Spleen (tissue), 11 donors: ENCODE results near the gene ARPIN. TPM values are rescaled to one million over a fixed set of nuclear protein-coding genes. Genes with fewer than 3 reads are reported as not detected.

ENCODE experiments used
- DNase-seq: peaks from one replicate; pipeline ENCODE4 v3.0.0-alpha.2; 2020
- H3K27ac ChIP-seq, 8 donors: fragments of 200-600 bp; sonication (generic) in 7 of 8; 1 replicate in 4 of 8; 2 replicates in 4 of 8; pipeline versions ENCODE4 v1.5.0 to v1.8.0; 2016 to 2021; ENCODE audit warnings: inconsistent platforms in 4 of 8, mild to moderate bottlenecking in 4 of 8, moderate library complexity in 1 of 8
- H3K27me3 ChIP-seq, 7 donors: fragments of 200-600 bp; sonication (generic) in 6 of 7; replicated peaks in 1 of 7; 1 replicate in 4 of 7; 2 replicates in 3 of 7; pipeline versions ENCODE4 v1.5.0 to v1.8.0; 2016 to 2021; ENCODE audit warnings: inconsistent platforms in 3 of 7, mild to moderate bottlenecking in 1 of 7
- H3K36me3 ChIP-seq, 6 donors: fragments of 200-600 bp; sonication (generic) in 5 of 6; 1 replicate in 4 of 6; 2 replicates in 2 of 6; pipeline versions ENCODE4 v1.5.0 to v1.8.0; 2016 to 2021; ENCODE audit warnings: inconsistent platforms in 2 of 6
- H3K4me1 ChIP-seq, 6 donors: fragments of 200-600 bp; sonication (generic) in 5 of 6; 1 replicate in 3 of 6; 2 replicates in 3 of 6; pipeline versions ENCODE4 v1.5.0 to v1.8.0; 2016 to 2021; ENCODE audit warnings: inconsistent platforms in 3 of 6
- H3K4me3 ChIP-seq, 8 donors: fragments of 200-600 bp; sonication (generic) in 7 of 8; 1 replicate in 4 of 8; 2 replicates in 4 of 8; pipeline versions ENCODE4 v1.5.0 to v1.8.0; 2016 to 2021; ENCODE audit warnings: inconsistent platforms in 4 of 8, mild to moderate bottlenecking in 4 of 8, moderate library complexity in 2 of 8
- H3K9me3 ChIP-seq, 8 donors: fragments of 200-600 bp; sonication (generic) in 7 of 8; 1 replicate in 4 of 8; 2 replicates in 4 of 8; pipeline versions ENCODE4 v1.5.0 to v1.8.0; 2016 to 2021; ENCODE audit warnings: inconsistent platforms in 4 of 8
- CTCF ChIP-seq, 11 experiments: fragments of 200-600 bp in 7 of 11; fragments of 450-650 bp in 4 of 11; sonication (generic) in 4 of 11; IDR thresholded peaks in 8 of 11; conservative IDR thresholded peaks in 3 of 11; 1 replicate in 7 of 11; 2 replicates in 4 of 11; pipeline versions ENCODE4 v1.4.0 to v1.8.0; 2016 to 2021; ENCODE audit warnings: antibody characterized with exemption in 11 of 11, inconsistent platforms in 4 of 11, mild to moderate bottlenecking in 1 of 11
- POLR2A ChIP-seq, 3 donors: fragments of 450-650 bp; IDR thresholded peaks; one replicate each; pipeline ENCODE4 v1.5.1; 2017; ENCODE audit warnings: antibody characterized with exemption in 3 of 3, mild to moderate bottlenecking in 1 of 3
- POLR2AphosphoS5 ChIP-seq, 3 donors: sonication (generic); formaldehyde crosslinking; IDR thresholded peaks; one replicate each; pipeline ENCODE4 v1.5.1; 2017; ENCODE audit warnings: antibody characterized with exemption in 3 of 3
- WGBS, 5 donors: extraction: QIAGEN DNeasy Blood & Tissue Kit in 3 of 5; methylation state at CpG; one replicate each; pipeline versions ENCODE4 v1.1.5 to v1.1.7; 2013 to 2018; 5-methylcytosine and 5-hydroxymethylcytosine counted together
- intact Hi-C: fragments of 100-400 bp; cut with DNase I; formaldehyde crosslinking; loops from one replicate; pipeline ENCODE4 v1.15.0; 2023; ENCODE audit warnings: low total_unique reads
- polyA plus RNA-seq, 3 donors: library from polyadenylated mRNA; stranded (reverse); fragments of 200-250 nt; gene quantifications; one replicate each; pipeline ENCODE4 v1.2.1, GENCODE V29; 2013
- total RNA-seq, 7 donors: library from RNA; depleted of rRNA in 3 of 7; stranded (reverse); fragments of >200 nt in 3 of 7; fragmentation: NEBNext Ultra II Directional in 4 of 7; extraction: Animal tissue kit (Norgen Biotek cat#: 25700) in 4 of 7; gene quantifications; one replicate each; pipeline versions ENCODE4 v1.1.0 to v1.2.1, GENCODE V29; 2016 to 2021
- donor health status: healthy with polysubstance abuse.
- donor health status: DM: no; HTN: no; CAD: no; lungs with moderate emphysema.
- donor health status: DM: no; HTN: no; CAD: no.
- donor health status: Bipolar disorder and iron deficiency.
- donor health status: healthy.
- donor health status: DM: no; HTN: no; CAD: no.
- donor health status: DM: yes; HTN: yes; CAD: no.

Gene ARPIN
- total and polyA plus RNA-seq, 10 donors = 2.7 to 23.1 (median 12.0) TPM

GRCh38 chr15:89876396-89877082 lies 36.2 kb downstream of the ARPIN start:
- Histone ChIP-seq H3K27me3 (no peaks in the 10 kb centered on the region), H3K9me3 (no peaks in the 10 kb centered on the region), H3K4me1 (peaks cover 0 to 36% (median 12%) of the 10 kb centered on the region in 6 donors), H3K36me3 (peaks cover 0 to 95% (median 28%) of the 10 kb centered on the region in 6 donors), H3K27ac (peak overlapping the region in 7 of 8 donors; percentile 61 to 91 (median 81)), H3K4me3 (peak overlapping the region in 1 of 8 donors; percentile 5)
- WGBS, 5 donors = 79 to 88% (median 80%) methylated on average over 4 of the region's 4 CpGs
- TF ChIP-seq POLR2AphosphoS5 (IDR thresholded peaks at IDR 0.05) (no peak), CTCF (IDR thresholded peaks at IDR 0.05 in 8 of 11, conservative IDR thresholded peaks at IDR 0.05 in 3 of 11) (peak in 1 of 11 experiments; percentile 14), POLR2A (IDR thresholded peaks at IDR 0.05) (no peak)
- DNase-seq = no peak
- intact Hi-C loops = loop anchor here (5.0 kb wide), 1 partner anchor 114 kb away; no protein-coding TSS in a partner anchor

- DNase-seq = no peak
- Histone ChIP-seq H3K36me3 (peaks cover 0 to 95% (median 31%) of the 10 kb centered on the region in 6 donors), H3K9me3 (no peaks in the 10 kb centered on the region), H3K4me3 (peak overlapping the region in 1 of 8 donors; percentile 5), H3K27ac (peak overlapping the region in 7 of 8 donors; percentile 61 to 91 (median 81)), H3K4me1 (peaks cover 0 to 37% (median 12%) of the 10 kb centered on the region in 6 donors), H3K27me3 (no peaks in the 10 kb centered on the region)
- intact Hi-C loops = loop anchor here (5.0 kb wide), 1 partner anchor 113 kb away; no protein-coding TSS in a partner anchor
- WGBS, 5 donors = 88 to 94% (median 91%) methylated on average over 6 of the region's 6 CpGs
- TF ChIP-seq POLR2AphosphoS5 (IDR thresholded peaks at IDR 0.05) = no peak
- no peak for TF ChIP-seq POLR2A (IDR thresholded peaks at IDR 0.05)
- TF ChIP-seq CTCF (IDR thresholded peaks at IDR 0.05 in 8 of 11, conservative IDR thresholded peaks at IDR 0.05 in 3 of 11) = no peak
These were observed 37.0 kb downstream of the ARPIN start for GRCh38 chr15:89875741-89876140.

GRCh38 chr15:89874926-89875564 lies 37.7 kb downstream of the ARPIN start:
- peaks cover 0 to 95% (median 38%) of the 10 kb centered on the region in 6 donors for H3K36me3 ChIP-seq
- no peaks in the 10 kb centered on the region for H3K9me3 ChIP-seq
- no peak overlapping the region for H3K4me3 ChIP-seq
- peak overlapping the region in 4 of 8 donors; percentile 81 to 91 (median 86) for H3K27ac ChIP-seq
- DNase-seq = peak; percentile 95
- TF ChIP-seq POLR2AphosphoS5 (IDR thresholded peaks at IDR 0.05) (peak; percentile 38 to 52 (median 51)), POLR2A (IDR thresholded peaks at IDR 0.05) (no peak), CTCF (IDR thresholded peaks at IDR 0.05 in 8 of 11, conservative IDR thresholded peaks at IDR 0.05 in 3 of 11) (peak; percentile 67 to 96 (median 92))
- intact Hi-C loops = loop anchor here (5.0 kb wide), 1 partner anchor 113 kb away; no protein-coding TSS in a partner anchor
- peaks cover 0 to 43% (median 12%) of the 10 kb centered on the region in 6 donors for H3K4me1 ChIP-seq
- H3K27me3 ChIP-seq = no peaks in the 10 kb centered on the region
- WGBS, 5 donors = 26 to 29% (median 27%) methylated on average over 10 of the region's 10 CpGs
